Measurements from ENCODE around the gene ADAMTS16.

Gene ADAMTS16

GRCh38 chr5:5321137-5321536 is 181.0 kb downstream of the ADAMTS16 start:
- Histone ChIP-seq H3K27me3 (ENCODE audit: insufficient read depth, low read length) (no peaks in the 10 kb centered on the region), H2AFZ (ENCODE audit: insufficient read depth, low read length, poor library complexity) (no peak overlapping the region), H3K4me3 (ENCODE audit: low read depth, low read length) (no peak overlapping the region), H4K8ac (ENCODE audit: low read depth, low read length) (no peak overlapping the region), H3K18ac (ENCODE audit: low read length) (no peak overlapping the region), H3K36me3 (ENCODE audit: control insufficient read depth in 1 of 2, insufficient read depth in 2 of 2, low read length in 2 of 2) (no peaks in the 10 kb centered on the region), H2BK120ac (ENCODE audit: insufficient read depth, low read length, poor library complexity) (no peak overlapping the region), H4K91ac (ENCODE audit: low read depth, low read length) (no peak overlapping the region), H2BK12ac (ENCODE audit: low read length) (no peak overlapping the region), H3K4me2 (ENCODE audit: low read length) (no peak overlapping the region), H3K14ac (ENCODE audit: low read length) (no peak overlapping the region), H3K4ac (ENCODE audit: low read depth, low read length) (no peak overlapping the region), H4K12ac (ENCODE audit: low read depth, low read length) (no peak overlapping the region), H3K9me3 (ENCODE audit: insufficient read depth, low read depth, low read length) (no peaks in the 10 kb centered on the region), H2AK5ac (ENCODE audit: low read length) (no peak overlapping the region), H3K4me1 (ENCODE audit: control insufficient read depth in 1 of 2, insufficient read depth in 2 of 2, low read length in 2 of 2) (peaks cover 15 to 22% of the 10 kb centered on the region in 2 experiments), H3K79me1 (ENCODE audit: low read length) (peaks cover 23% of the 10 kb centered on the region), H3K27ac (ENCODE audit: low read depth, low read length) (no peak overlapping the region), H3K23ac (ENCODE audit: low read length) (no peak overlapping the region), H3K9ac (ENCODE audit: low read length) (no peak overlapping the region), H2BK5ac (ENCODE audit: low read depth, low read length, poor library complexity) (no peak overlapping the region), H3K79me2 (ENCODE audit: control insufficient read depth, insufficient read depth, low read length, poor library complexity) (peaks cover 5% of the 10 kb centered on the region)
- DNase-seq, result no peak
- no CpG with 5 or more reads among the region's 2 CpGs for WGBS (ENCODE audit: extremely low coverage, insufficient coverage, insufficient read length)

GRCh38 chr5:5323551-5323950 is 183.4 kb downstream of the ADAMTS16 start:
- Histone ChIP-seq H4K91ac (ENCODE audit: low read depth, low read length) (no peak overlapping the region), H2BK12ac (ENCODE audit: low read length) (peak overlapping the region; percentile 63), H3K18ac (ENCODE audit: low read length) (no peak overlapping the region), H3K4me3 (ENCODE audit: low read depth, low read length) (no peak overlapping the region), H3K36me3 (ENCODE audit: control insufficient read depth in 1 of 2, insufficient read depth in 2 of 2, low read length in 2 of 2) (no peaks in the 10 kb centered on the region), H3K14ac (ENCODE audit: low read length) (no peak overlapping the region), H2BK5ac (ENCODE audit: low read depth, low read length, poor library complexity) (no peak overlapping the region), H4K12ac (ENCODE audit: low read depth, low read length) (no peak overlapping the region), H3K9ac (ENCODE audit: low read length) (no peak overlapping the region), H2AFZ (ENCODE audit: insufficient read depth, low read length, poor library complexity) (no peak overlapping the region), H3K79me1 (ENCODE audit: low read length) (peaks cover 33% of the 10 kb centered on the region), H2BK120ac (ENCODE audit: insufficient read depth, low read length, poor library complexity) (no peak overlapping the region), H4K8ac (ENCODE audit: low read depth, low read length) (no peak overlapping the region), H3K4ac (ENCODE audit: low read depth, low read length) (no peak overlapping the region), H2AK5ac (ENCODE audit: low read length) (no peak overlapping the region), H3K4me2 (ENCODE audit: low read length) (no peak overlapping the region), H3K27ac (ENCODE audit: low read depth, low read length) (no peak overlapping the region), H3K23ac (ENCODE audit: low read length) (no peak overlapping the region), H3K9me3 (ENCODE audit: insufficient read depth, low read depth, low read length) (peaks cover 2% of the 10 kb centered on the region), H3K4me1 (ENCODE audit: control insufficient read depth in 1 of 2, insufficient read depth in 2 of 2, low read length in 2 of 2) (peaks cover 18% of the 10 kb centered on the region in 2 experiments), H3K27me3 (ENCODE audit: insufficient read depth, low read length) (no peaks in the 10 kb centered on the region), H3K79me2 (ENCODE audit: control insufficient read depth, insufficient read depth, low read length, poor library complexity) (peaks cover 10% of the 10 kb centered on the region)
- no CpG with 5 or more reads among the region's 2 CpGs for WGBS (ENCODE audit: extremely low coverage, insufficient coverage, insufficient read length)
- no peak for DNase-seq

GRCh38 chr5:5326115-5326758 is 186.1 kb downstream of the ADAMTS16 start:
- peak overlapping the region; percentile 98 for H4K91ac ChIP-seq (ENCODE audit: low read depth, low read length)
- H3K23ac ChIP-seq (ENCODE audit: low read length), result no peak overlapping the region
- peaks cover 2% of the 10 kb centered on the region for H3K9me3 ChIP-seq (ENCODE audit: insufficient read depth, low read depth, low read length)
- no peak overlapping the region for H3K4me2 ChIP-seq (ENCODE audit: low read length)
- H2BK120ac ChIP-seq (ENCODE audit: insufficient read depth, low read length, poor library complexity), result peak overlapping the region; percentile 99
- peak overlapping the region; percentile 92 for H4K8ac ChIP-seq (ENCODE audit: low read depth, low read length)
- H2BK12ac ChIP-seq (ENCODE audit: low read length), result peak overlapping the region; percentile 99
- H3K4me1 ChIP-seq (ENCODE audit: control insufficient read depth in 1 of 2, insufficient read depth in 2 of 2, low read length in 2 of 2), result peaks cover 26 to 27% of the 10 kb centered on the region in 2 experiments
- WGBS (ENCODE audit: extremely low coverage, insufficient coverage, insufficient read length), result no CpG with 5 or more reads among the region's 9 CpGs
- H3K36me3 ChIP-seq (ENCODE audit: control insufficient read depth in 1 of 2, insufficient read depth in 2 of 2, low read length in 2 of 2), result no peaks in the 10 kb centered on the region
- peak overlapping the region; percentile 86 for H4K12ac ChIP-seq (ENCODE audit: low read depth, low read length)
- H3K18ac ChIP-seq (ENCODE audit: low read length), result peak overlapping the region; percentile 96
- no peak overlapping the region for H3K4me3 ChIP-seq (ENCODE audit: low read depth, low read length)
- no peak for DNase-seq
- H2AK5ac ChIP-seq (ENCODE audit: low read length), result peak overlapping the region; percentile 100
- peaks cover 39% of the 10 kb centered on the region for H3K79me1 ChIP-seq (ENCODE audit: low read length)
- H2BK5ac ChIP-seq (ENCODE audit: low read depth, low read length, poor library complexity), result peak overlapping the region; percentile 99
- H3K27ac ChIP-seq (ENCODE audit: low read depth, low read length), result peak overlapping the region; percentile 96
- no peak overlapping the region for H3K9ac ChIP-seq (ENCODE audit: low read length)
- H3K27me3 ChIP-seq (ENCODE audit: insufficient read depth, low read length), result no peaks in the 10 kb centered on the region
- peak overlapping the region; percentile 97 for H3K4ac ChIP-seq (ENCODE audit: low read depth, low read length)
- peak overlapping the region; percentile 41 for H2AFZ ChIP-seq (ENCODE audit: insufficient read depth, low read length, poor library complexity)
- H3K14ac ChIP-seq (ENCODE audit: low read length), result peak overlapping the region; percentile 95
- H3K79me2 ChIP-seq (ENCODE audit: control insufficient read depth, insufficient read depth, low read length, poor library complexity), result peaks cover 12% of the 10 kb centered on the region

- peaks cover 29 to 33% of the 10 kb centered on the region in 2 experiments for H3K4me1 ChIP-seq (ENCODE audit: control insufficient read depth in 1 of 2, insufficient read depth in 2 of 2, low read length in 2 of 2)
- H3K79me1 ChIP-seq (ENCODE audit: low read length), result peaks cover 43% of the 10 kb centered on the region
- WGBS (ENCODE audit: extremely low coverage, insufficient coverage, insufficient read length), result no CpG with 5 or more reads among the region's 8 CpGs
- peak overlapping the region; percentile 91 for H4K8ac ChIP-seq (ENCODE audit: low read depth, low read length)
- no peak overlapping the region for H3K9ac ChIP-seq (ENCODE audit: low read length)
- no peaks in the 10 kb centered on the region for H3K27me3 ChIP-seq (ENCODE audit: insufficient read depth, low read length)
- H3K18ac ChIP-seq (ENCODE audit: low read length), result peak overlapping the region; percentile 96
- no peak overlapping the region for H3K4me3 ChIP-seq (ENCODE audit: low read depth, low read length)
- peak overlapping the region; percentile 95 for H3K14ac ChIP-seq (ENCODE audit: low read length)
- H2AFZ ChIP-seq (ENCODE audit: insufficient read depth, low read length, poor library complexity), result peak overlapping the region; percentile 15
- H3K79me2 ChIP-seq (ENCODE audit: control insufficient read depth, insufficient read depth, low read length, poor library complexity), result peaks cover 12% of the 10 kb centered on the region
- H2AK5ac ChIP-seq (ENCODE audit: low read length), result peak overlapping the region; percentile 100
- peak overlapping the region; percentile 86 for H4K12ac ChIP-seq (ENCODE audit: low read depth, low read length)
- H3K9me3 ChIP-seq (ENCODE audit: insufficient read depth, low read depth, low read length), result peaks cover 2% of the 10 kb centered on the region
- H3K4me2 ChIP-seq (ENCODE audit: low read length), result no peak overlapping the region
- peak overlapping the region; percentile 99 for H2BK12ac ChIP-seq (ENCODE audit: low read length)
- no peak overlapping the region for H3K27ac ChIP-seq (ENCODE audit: low read depth, low read length)
- H3K4ac ChIP-seq (ENCODE audit: low read depth, low read length), result peak overlapping the region; percentile 96
- H3K36me3 ChIP-seq (ENCODE audit: control insufficient read depth in 1 of 2, insufficient read depth in 2 of 2, low read length in 2 of 2), result no peaks in the 10 kb centered on the region
- H4K91ac ChIP-seq (ENCODE audit: low read depth, low read length), result peak overlapping the region; percentile 98
- H2BK5ac ChIP-seq (ENCODE audit: low read depth, low read length, poor library complexity), result peak overlapping the region; percentile 99
- peak overlapping the region; percentile 99 for H2BK120ac ChIP-seq (ENCODE audit: insufficient read depth, low read length, poor library complexity)
- DNase-seq, result no peak
- no peak overlapping the region for H3K23ac ChIP-seq (ENCODE audit: low read length)
Measured at GRCh38 chr5:5327126-5327525, 187.0 kb downstream of the ADAMTS16 start.

Measured in trophoblast cell (in vitro differentiated cells and primary cell).